GM12878 (cell line): ENCODE data around the gene BAX. TPM values are rescaled to one million over a fixed set of nuclear protein-coding genes. Genes with fewer than 3 reads are reported as not detected.

Source experiments
- ATF7 ChIP-seq: fragments of 450-650 bp; IDR thresholded peaks from 2 replicates; pipeline ENCODE4 v1.6.1; 2016; ENCODE audit warnings: low read depth, mild to moderate bottlenecking
- BHLHE40 ChIP-seq, 2 experiments: fragments of 450-650 bp in 1 of 2; IDR thresholded peaks; 2 replicates each; pipeline ENCODE4 v1.6.1; 2011 to 2017; ENCODE audit warnings: low read depth in 2 of 2, borderline replicate concordance in 1 of 2, improper control_type of control experiment in 1 of 2, low read length in 1 of 2, mild to moderate bottlenecking in 1 of 2
- BRCA1 ChIP-seq: IDR thresholded peaks from 2 replicates; pipeline ENCODE4 v1.6.1; 2011; ENCODE audit warnings: low read depth, low read length, improper control_type of control experiment
- CHD1 ChIP-seq: IDR thresholded peaks from 2 replicates; pipeline ENCODE4 v1.6.1; 2012; ENCODE audit warnings: low read depth, low read length, improper control_type of control experiment
- CHD2 ChIP-seq: IDR thresholded peaks from 2 replicates; pipeline ENCODE4 v1.6.1; 2011; ENCODE audit warnings: low read depth, low read length, improper control_type of control experiment, borderline replicate concordance
- DPF2 ChIP-seq: fragments of 450-650 bp; IDR thresholded peaks from 2 replicates; pipeline ENCODE4 v1.6.1; 2017; ENCODE audit warnings: mild to moderate bottlenecking
- FOS ChIP-seq: IDR thresholded peaks from 3 replicates; pipeline ENCODE4 v1.6.1; 2011; ENCODE audit warnings: borderline replicate concordance; ENCODE audit not compliant: insufficient read length; ENCODE audit errors: extremely low read depth
- FOXM1 ChIP-seq: IDR thresholded peaks from 2 replicates; pipeline ENCODE4 v1.6.1; 2012; ENCODE audit warnings: low read depth, mild to moderate bottlenecking, inconsistent platforms, low read length, moderate library complexity
- HDAC2 ChIP-seq: fragments of 200-600 bp; sonication (generic); IDR thresholded peaks from 2 replicates; pipeline ENCODE4 v1.6.1; 2017
- HDGF ChIP-seq: fragments of 450-650 bp; IDR thresholded peaks from 2 replicates; pipeline ENCODE4 v1.6.1; 2016; ENCODE audit warnings: antibody characterized with exemption
- IKZF1 ChIP-seq: fragments of 450-650 bp; conservative IDR thresholded peaks from 2 replicates; pipeline ENCODE4 v1.6.1; 2017; ENCODE audit warnings: antibody characterized with exemption, mild to moderate bottlenecking
- MEF2B ChIP-seq: fragments of 450-650 bp; IDR thresholded peaks from 2 replicates; pipeline ENCODE4 v1.6.1; 2018; ENCODE audit warnings: mild to moderate bottlenecking, moderate library complexity; ENCODE audit not compliant: partially characterized antibody, poor library complexity, severe bottlenecking
- MTA2 ChIP-seq: fragments of 450-650 bp; IDR thresholded peaks from 2 replicates; pipeline ENCODE4 v1.6.1; 2016; ENCODE audit warnings: low read depth, mild to moderate bottlenecking, moderate library complexity
- MYB ChIP-seq: fragments of 150-350 bp; IDR thresholded peaks from 2 replicates; pipeline ENCODE4 v1.6.1; 2014; ENCODE audit warnings: mild to moderate bottlenecking, low read depth, low read length, borderline replicate concordance
- NFIC ChIP-seq: IDR thresholded peaks from 2 replicates; pipeline ENCODE4 v1.6.1; 2012; ENCODE audit warnings: low read depth, mild to moderate bottlenecking, inconsistent platforms, low read length, moderate library complexity
- PML ChIP-seq: IDR thresholded peaks from 2 replicates; pipeline ENCODE4 v1.6.1; 2012; ENCODE audit warnings: low read length, inconsistent platforms
- RAD51 ChIP-seq: fragments of 450-650 bp; IDR thresholded peaks from 2 replicates; pipeline ENCODE4 v1.6.1; 2016; ENCODE audit warnings: moderate library complexity, mild to moderate bottlenecking, inconsistent platforms
- RB1 ChIP-seq: fragments of 450-650 bp; formaldehyde crosslinking; IDR thresholded peaks from 2 replicates; pipeline ENCODE4 v1.6.1; 2017; ENCODE audit warnings: mild to moderate bottlenecking, borderline replicate concordance
- RUNX3 ChIP-seq: IDR thresholded peaks from 2 replicates; pipeline ENCODE4 v1.6.1; 2012; ENCODE audit warnings: low read length, inconsistent platforms
- SIX5 ChIP-seq: IDR thresholded peaks from 2 replicates; pipeline ENCODE4 v1.6.1; 2011; ENCODE audit warnings: mild to moderate bottlenecking, low read depth, low read length, moderate library complexity; ENCODE audit not compliant: severe bottlenecking
- SMAD5 ChIP-seq: IDR thresholded peaks from 2 replicates; pipeline ENCODE4 v1.6.1; 2016; ENCODE audit warnings: antibody characterized with exemption, low read depth
- SMARCA5 ChIP-seq: fragments of 450-650 bp; IDR thresholded peaks from 2 replicates; pipeline ENCODE4 v1.6.1; 2017; ENCODE audit warnings: mild to moderate bottlenecking
- SPI1 ChIP-seq: IDR thresholded peaks from 2 replicates; pipeline ENCODE4 v1.6.1; 2011; ENCODE audit warnings: low read depth, mild to moderate bottlenecking, low read length, moderate library complexity, borderline replicate concordance; ENCODE audit not compliant: insufficient read depth
- TBL1XR1 ChIP-seq: IDR thresholded peaks from 2 replicates; pipeline ENCODE4 v1.6.1; 2012; ENCODE audit warnings: low read depth, low read length, improper control_type of control experiment
- TCF3 ChIP-seq: IDR thresholded peaks from 2 replicates; pipeline ENCODE4 v1.6.1; 2012; ENCODE audit warnings: low read depth, mild to moderate bottlenecking, low read length, borderline replicate concordance; ENCODE audit not compliant: insufficient read depth
- ZNF24 ChIP-seq: fragments of 450-650 bp; IDR thresholded peaks from 2 replicates; pipeline ENCODE4 v1.6.1; 2017; ENCODE audit warnings: antibody characterized with exemption, mild to moderate bottlenecking
- ZSCAN29 ChIP-seq: fragments of 450-650 bp; IDR thresholded peaks from 2 replicates; pipeline ENCODE4 v1.6.1; 2017; ENCODE audit warnings: mild to moderate bottlenecking, moderate library complexity
- ZZZ3 ChIP-seq: IDR thresholded peaks from 2 replicates; pipeline ENCODE4 v1.6.1; 2011; ENCODE audit warnings: low read depth; ENCODE audit not compliant: control insufficient read depth, insufficient read length
- polyA plus RNA-seq, 11 experiments: library from polyadenylated mRNA; depleted of rRNA in 4 of 11; unstranded in 6 of 11; stranded (reverse) in 5 of 11; fragments of >200 nt; fragmentation: Nextera tagmentation in 4 of 11; fragmentation: Illumina TruSeq in 1 of 11; extraction: Ambion mirVana in 4 of 11; extraction: Trizol in 1 of 11; gene quantifications; 1 replicate in 1 of 11; 2 replicates in 10 of 11; pipeline versions ENCODE4 v1.2.1 to v1.2.3, GENCODE V29; 2011 to 2016; ENCODE audit warnings: inconsistent platforms in 2 of 11, missing spikeins in 2 of 11, low read depth in 1 of 11
- total RNA-seq, 4 experiments: library from RNA; depleted of rRNA in 3 of 4; stranded (reverse); fragments of >200 nt in 3 of 4; fragmentation: Illumina TruSeq in 1 of 4; extraction: Trizol in 1 of 4; gene quantifications; 2 replicates each; pipeline versions ENCODE4 v1.2.1 to v1.2.3, GENCODE V29; 2013 to 2021
- TF ChIP-seq, protein P1 (sequence below): fragments of 450-650 bp; IDR thresholded peaks from 2 replicates; pipeline ENCODE4 v1.6.1; 2017; ENCODE audit warnings: mild to moderate bottlenecking, moderate library complexity
- TF ChIP-seq, protein P2 (sequence below): IDR thresholded peaks from 2 replicates; pipeline ENCODE4 v1.6.1; 2011; ENCODE audit warnings: borderline replicate concordance, low read depth, mild to moderate bottlenecking, moderate library complexity, mixed read lengths, low read length; ENCODE audit not compliant: insufficient read depth; ENCODE audit errors: extremely low read length

Gene BAX
- total and polyA plus RNA-seq, 10 of the 15 experiments (the other 5 are each of a cell fraction or from before 2014, with no cell fraction given) = 7.2 to 221 (median 137) TPM

DNA sequence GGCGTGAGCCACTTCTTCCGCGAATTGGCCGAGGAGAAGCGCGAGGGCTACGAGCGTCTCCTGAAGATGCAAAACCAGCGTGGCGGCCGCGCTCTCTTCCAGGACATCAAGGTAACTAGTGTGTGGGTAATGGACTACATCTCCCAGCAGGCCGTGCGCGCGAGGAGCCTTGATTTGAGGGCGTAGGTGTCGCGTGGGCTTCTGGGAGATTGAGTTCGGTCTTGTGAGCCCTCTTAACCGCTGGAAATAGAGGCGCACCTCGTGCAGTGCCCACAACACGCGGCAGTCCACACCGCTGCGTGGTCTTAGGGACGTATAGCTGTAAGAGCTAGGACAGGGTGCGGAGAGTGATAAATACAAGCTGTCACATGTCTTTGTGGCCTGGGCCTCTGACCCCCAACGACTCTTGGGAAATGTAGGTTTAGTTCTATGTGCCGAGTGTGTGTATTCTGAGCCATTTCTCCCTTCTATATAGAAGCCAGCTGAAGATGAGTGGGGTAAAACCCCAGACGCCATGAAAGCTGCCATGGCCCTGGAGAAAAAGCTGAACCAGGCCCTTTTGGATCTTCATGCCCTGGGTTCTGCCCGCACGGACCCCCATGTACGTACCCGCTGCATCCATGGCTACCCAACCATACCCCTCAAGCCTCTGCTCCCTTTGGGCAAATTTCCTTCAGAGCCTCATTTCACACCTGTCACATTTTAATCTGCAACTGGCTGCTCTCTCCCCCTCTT lies 11.3 kb downstream of the BAX start (continued):
- TF ChIP-seq SIX5 (peak; percentile 90), PML (no peak), TBL1XR1 (no peak), HDGF (no peak), DPF2 (no peak), RAD51 (peak; percentile 36), HDAC2 (no peak), ATF7 (no peak), FOXM1 (no peak), RUNX3 (0 out of 2 replicates have a peak, but pooled peaks have one; percentile 26), SMAD5 (no peak), ZZZ3 (no peak), MTA2 (no peak), FOS (no peak), TCF3 (no peak), CHD2 (no peak), MEF2B (no peak), RB1 (no peak), IKZF1 (peak; percentile 85), BHLHE40 (IDR thresholded peaks at IDR 0.05; ENCODE audit: borderline replicate concordance in 1 of 2, low read depth in 2 of 2, low read length in 1 of 2) (no peak; a peak in 1 of 4 replicates), MYB (0 out of 2 replicates have a peak, but pooled peaks have one; percentile 13), ZNF24 (no peak), ZSCAN29 (no peak), SMARCA5 (no peak), CHD1 (no peak; the same call in 1 of the 2 replicates), SPI1 (no peak), BRCA1 (no peak), NFIC (no peak)
- TF ChIP-seq, protein P1, sequence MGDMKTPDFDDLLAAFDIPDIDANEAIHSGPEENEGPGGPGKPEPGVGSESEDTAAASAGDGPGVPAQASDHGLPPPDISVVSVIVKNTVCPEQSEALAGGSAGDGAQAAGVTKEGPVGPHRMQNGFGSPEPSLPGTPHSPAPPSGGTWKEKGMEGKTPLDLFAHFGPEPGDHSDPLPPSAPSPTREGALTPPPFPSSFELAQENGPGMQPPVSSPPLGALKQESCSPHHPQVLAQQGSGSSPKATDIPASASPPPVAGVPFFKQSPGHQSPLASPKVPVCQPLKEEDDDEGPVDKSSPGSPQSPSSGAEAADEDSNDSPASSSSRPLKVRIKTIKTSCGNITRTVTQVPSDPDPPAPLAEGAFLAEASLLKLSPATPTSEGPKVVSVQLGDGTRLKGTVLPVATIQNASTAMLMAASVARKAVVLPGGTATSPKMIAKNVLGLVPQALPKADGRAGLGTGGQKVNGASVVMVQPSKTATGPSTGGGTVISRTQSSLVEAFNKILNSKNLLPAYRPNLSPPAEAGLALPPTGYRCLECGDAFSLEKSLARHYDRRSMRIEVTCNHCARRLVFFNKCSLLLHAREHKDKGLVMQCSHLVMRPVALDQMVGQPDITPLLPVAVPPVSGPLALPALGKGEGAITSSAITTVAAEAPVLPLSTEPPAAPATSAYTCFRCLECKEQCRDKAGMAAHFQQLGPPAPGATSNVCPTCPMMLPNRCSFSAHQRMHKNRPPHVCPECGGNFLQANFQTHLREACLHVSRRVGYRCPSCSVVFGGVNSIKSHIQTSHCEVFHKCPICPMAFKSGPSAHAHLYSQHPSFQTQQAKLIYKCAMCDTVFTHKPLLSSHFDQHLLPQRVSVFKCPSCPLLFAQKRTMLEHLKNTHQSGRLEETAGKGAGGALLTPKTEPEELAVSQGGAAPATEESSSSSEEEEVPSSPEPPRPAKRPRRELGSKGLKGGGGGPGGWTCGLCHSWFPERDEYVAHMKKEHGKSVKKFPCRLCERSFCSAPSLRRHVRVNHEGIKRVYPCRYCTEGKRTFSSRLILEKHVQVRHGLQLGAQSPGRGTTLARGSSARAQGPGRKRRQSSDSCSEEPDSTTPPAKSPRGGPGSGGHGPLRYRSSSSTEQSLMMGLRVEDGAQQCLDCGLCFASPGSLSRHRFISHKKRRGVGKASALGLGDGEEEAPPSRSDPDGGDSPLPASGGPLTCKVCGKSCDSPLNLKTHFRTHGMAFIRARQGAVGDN = peak; percentile 7
- TF ChIP-seq, protein P2, sequence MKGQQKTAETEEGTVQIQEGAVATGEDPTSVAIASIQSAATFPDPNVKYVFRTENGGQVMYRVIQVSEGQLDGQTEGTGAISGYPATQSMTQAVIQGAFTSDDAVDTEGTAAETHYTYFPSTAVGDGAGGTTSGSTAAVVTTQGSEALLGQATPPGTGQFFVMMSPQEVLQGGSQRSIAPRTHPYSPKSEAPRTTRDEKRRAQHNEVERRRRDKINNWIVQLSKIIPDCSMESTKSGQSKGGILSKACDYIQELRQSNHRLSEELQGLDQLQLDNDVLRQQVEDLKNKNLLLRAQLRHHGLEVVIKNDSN = peak; percentile 26
